Neural progenitor cell (in vitro differentiated cells): ENCODE measurements around the gene TCTN1. TPM values are rescaled to one million over a fixed set of nuclear protein-coding genes. Genes with fewer than 3 reads are reported as not detected.

Source experiments
- DNase-seq: peaks from one replicate; pipeline ENCODE4 v3.0.0-alpha.2; 2016; ENCODE audit warnings: low spot score
- H2AFZ ChIP-seq: fragments of 200-600 bp; sonication (generic); replicated peaks from 2 replicates; pipeline ENCODE4 v1.6.1; 2016; ENCODE audit warnings: antibody characterized with exemption
- H3F3A ChIP-seq: fragments of 200-600 bp; sonication (generic); 2 replicates; pipeline ENCODE4 v1.6.1; 2016; ENCODE audit warnings: antibody characterized with exemption, low read depth
- H3K27ac ChIP-seq: fragments of 200-600 bp; sonication (generic); 2 replicates; pipeline ENCODE4 v1.5.1; 2016; ENCODE audit warnings: mild to moderate bottlenecking
- H3K27me3 ChIP-seq: fragments of 200-600 bp; sonication (generic); 2 replicates; pipeline ENCODE4 v1.6.1; 2016; ENCODE audit warnings: mild to moderate bottlenecking, moderate library complexity
- H3K36me3 ChIP-seq: fragments of 200-600 bp; sonication (generic); 2 replicates; pipeline ENCODE4 v1.5.1; 2016
- H3K4me1 ChIP-seq: fragments of 200-600 bp; sonication (generic); 2 replicates; pipeline ENCODE4 v1.6.1; 2016; ENCODE audit warnings: mixed run types
- H3K4me2 ChIP-seq: fragments of 200-600 bp; sonication (generic); 2 replicates; pipeline ENCODE4 v1.6.1; 2016
- H3K4me3 ChIP-seq: fragments of 200-600 bp; sonication (generic); 2 replicates; pipeline ENCODE4 v1.5.1; 2016
- H3K79me2 ChIP-seq: fragments of 200-600 bp; sonication (generic); 2 replicates; pipeline ENCODE4 v1.6.1; 2016; ENCODE audit warnings: low read depth
- H3K9ac ChIP-seq: fragments of 200-600 bp; sonication (generic); 2 replicates; pipeline ENCODE4 v1.6.1; 2016
- H3K9me3 ChIP-seq: fragments of 200-600 bp; sonication (generic); 2 replicates; pipeline ENCODE4 v1.5.1; 2016; ENCODE audit warnings: low read depth
- H4K20me1 ChIP-seq: fragments of 200-600 bp; sonication (generic); 2 replicates; pipeline ENCODE4 v1.6.1; 2016; ENCODE audit warnings: low read depth
- H3K27ac Mint-ChIP-seq: 3 replicates; pipeline ENCODE4 v1.8.0; 2021; ENCODE audit warnings: mixed read lengths
- H3K27me3 Mint-ChIP-seq: 2 replicates; pipeline ENCODE4 v1.8.0; 2022; ENCODE audit warnings: low read depth, mild to moderate bottlenecking, inconsistent platforms, moderate library complexity, mixed read lengths; ENCODE audit not compliant: insufficient read depth
- H3K36me3 Mint-ChIP-seq: 3 replicates; pipeline ENCODE4 v1.8.0; 2021; ENCODE audit warnings: mixed read lengths
- H3K4me1 Mint-ChIP-seq: 3 replicates; pipeline ENCODE4 v1.8.0; 2021; ENCODE audit warnings: mixed read lengths
- H3K4me3 Mint-ChIP-seq: 3 replicates; pipeline ENCODE4 v1.8.0; 2021; ENCODE audit warnings: mild to moderate bottlenecking, moderate library complexity, mixed read lengths
- H3K9me3 Mint-ChIP-seq: 3 replicates; pipeline ENCODE4 v1.8.0; 2020; ENCODE audit warnings: mixed read lengths
- EZH2 ChIP-seq: fragments of 200-600 bp; sonication (generic); IDR thresholded peaks from 2 replicates; pipeline ENCODE4 v1.6.1; 2017; ENCODE audit warnings: antibody characterized with exemption, mild to moderate bottlenecking, moderate library complexity
- EZH2phosphoT487 ChIP-seq: fragments of 200-600 bp; sonication (generic); IDR thresholded peaks from 2 replicates; pipeline ENCODE4 v1.6.1; 2017; ENCODE audit warnings: antibody characterized with exemption
- total RNA-seq: library from RNA; depleted of rRNA; stranded (reverse); fragments of >200 nt; gene quantifications from 2 replicates; pipeline ENCODE4 v1.2.3, GENCODE V29; 2015; ENCODE audit warnings: low replicate concordance
- TF ChIP-seq, protein P1 (sequence below): fragments of 200-600 bp; sonication (generic); IDR thresholded peaks from 2 replicates; pipeline ENCODE4 v1.5.1; 2017; ENCODE audit warnings: antibody characterized with exemption, mild to moderate bottlenecking

The TCTN1 gene
- total RNA-seq, 1 donor from 2014 or later = 42.7 TPM

DNA sequence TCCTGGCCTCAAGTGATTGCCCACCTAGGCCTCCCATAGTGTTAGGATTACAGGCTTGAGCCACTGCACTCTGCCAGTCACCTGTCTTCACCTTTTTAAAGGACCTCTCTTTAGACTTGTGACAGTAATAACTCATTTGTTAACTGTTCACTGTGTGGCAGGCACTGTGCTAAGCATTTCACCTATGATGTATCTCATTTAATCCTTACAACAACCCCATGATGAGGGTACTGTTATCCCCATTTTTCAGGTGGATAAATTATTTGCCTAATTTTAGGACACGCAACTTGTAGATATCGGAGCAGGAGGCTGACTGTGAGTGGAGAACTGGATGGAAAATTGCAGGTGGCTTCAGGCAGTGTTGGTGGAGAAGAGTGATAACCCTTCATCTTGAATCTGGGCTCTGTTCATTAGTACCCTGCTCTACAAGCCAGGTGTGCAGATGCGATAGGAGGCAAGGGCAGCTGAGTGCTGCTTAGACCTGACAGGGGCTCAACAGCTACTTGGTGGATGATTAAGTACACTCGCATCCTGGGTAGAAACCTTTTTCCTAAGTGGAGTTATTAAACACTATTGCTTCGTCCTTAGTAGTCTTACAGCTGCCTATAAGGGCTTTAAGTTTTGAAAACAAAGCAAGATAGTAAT is 2.7 kb downstream of the TCTN1 start:
- no peak overlapping the region for H2AFZ ChIP-seq
- H3K27me3 ChIP-seq = no peaks in the 10 kb centered on the region
- no peak overlapping the region for H3K27ac ChIP-seq
- peaks cover 8% of the 10 kb centered on the region for H3K4me1 ChIP-seq
- no peaks in the 10 kb centered on the region for H3F3A ChIP-seq
- H3K36me3 ChIP-seq = no peaks in the 10 kb centered on the region
- no peak overlapping the region for H3K9ac ChIP-seq
- Mint-ChIP-seq H3K27ac (no peak overlapping the region), H3K27me3 (peaks cover 3% of the 10 kb centered on the region), H3K9me3 (no peaks in the 10 kb centered on the region), H3K4me1 (peaks cover 11% of the 10 kb centered on the region), H3K36me3 (peaks cover 4% of the 10 kb centered on the region), H3K4me3 (peak overlapping the region; percentile 10)
- no peaks in the 10 kb centered on the region for H3K79me2 ChIP-seq
- H3K4me2 ChIP-seq = no peak overlapping the region
- no peak overlapping the region for H3K4me3 ChIP-seq
- no peak for DNase-seq
- H4K20me1 ChIP-seq = no peaks in the 10 kb centered on the region
- no peaks in the 10 kb centered on the region for H3K9me3 ChIP-seq
- TF ChIP-seq, protein P1, sequence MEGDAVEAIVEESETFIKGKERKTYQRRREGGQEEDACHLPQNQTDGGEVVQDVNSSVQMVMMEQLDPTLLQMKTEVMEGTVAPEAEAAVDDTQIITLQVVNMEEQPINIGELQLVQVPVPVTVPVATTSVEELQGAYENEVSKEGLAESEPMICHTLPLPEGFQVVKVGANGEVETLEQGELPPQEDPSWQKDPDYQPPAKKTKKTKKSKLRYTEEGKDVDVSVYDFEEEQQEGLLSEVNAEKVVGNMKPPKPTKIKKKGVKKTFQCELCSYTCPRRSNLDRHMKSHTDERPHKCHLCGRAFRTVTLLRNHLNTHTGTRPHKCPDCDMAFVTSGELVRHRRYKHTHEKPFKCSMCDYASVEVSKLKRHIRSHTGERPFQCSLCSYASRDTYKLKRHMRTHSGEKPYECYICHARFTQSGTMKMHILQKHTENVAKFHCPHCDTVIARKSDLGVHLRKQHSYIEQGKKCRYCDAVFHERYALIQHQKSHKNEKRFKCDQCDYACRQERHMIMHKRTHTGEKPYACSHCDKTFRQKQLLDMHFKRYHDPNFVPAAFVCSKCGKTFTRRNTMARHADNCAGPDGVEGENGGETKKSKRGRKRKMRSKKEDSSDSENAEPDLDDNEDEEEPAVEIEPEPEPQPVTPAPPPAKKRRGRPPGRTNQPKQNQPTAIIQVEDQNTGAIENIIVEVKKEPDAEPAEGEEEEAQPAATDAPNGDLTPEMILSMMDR = no peak
- TF ChIP-seq EZH2phosphoT487 (no peak), EZH2 (no peak)

DNA sequence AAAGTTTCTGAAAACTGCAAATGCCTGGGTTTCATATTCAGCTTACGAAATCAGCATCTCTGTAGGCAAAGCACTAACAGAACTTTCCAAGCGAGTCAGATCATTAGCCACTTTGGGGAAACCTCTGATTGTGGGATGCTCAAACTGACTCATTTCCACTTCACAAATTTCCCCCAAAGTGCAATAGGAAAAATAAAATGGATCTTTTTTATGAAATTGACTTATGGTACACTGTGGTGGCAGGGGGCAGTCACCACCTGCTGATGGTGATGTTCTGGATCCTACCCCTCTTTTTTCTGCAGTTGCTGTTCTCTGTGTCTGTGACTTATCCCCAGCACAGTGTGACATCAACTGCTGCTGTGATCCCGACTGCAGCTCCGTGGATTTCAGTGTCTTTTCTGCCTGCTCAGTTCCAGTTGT is 5.6 kb downstream of the TCTN1 start:
- Histone ChIP-seq H3K9me3 (no peaks in the 10 kb centered on the region), H3K36me3 (no peaks in the 10 kb centered on the region), H3K9ac (no peak overlapping the region), H3K27ac (no peak overlapping the region), H3K4me3 (no peak overlapping the region), H4K20me1 (no peaks in the 10 kb centered on the region), H3F3A (no peaks in the 10 kb centered on the region), H3K4me2 (no peak overlapping the region), H3K27me3 (no peaks in the 10 kb centered on the region), H3K4me1 (peaks cover 4% of the 10 kb centered on the region), H3K79me2 (no peaks in the 10 kb centered on the region), H2AFZ (no peak overlapping the region)
- Mint-ChIP-seq H3K36me3 (peaks cover 11% of the 10 kb centered on the region), H3K4me1 (peaks cover 8% of the 10 kb centered on the region), H3K4me3 (no peak overlapping the region), H3K27ac (no peak overlapping the region), H3K9me3 (no peaks in the 10 kb centered on the region), H3K27me3 (peaks cover 3% of the 10 kb centered on the region)
- TF ChIP-seq EZH2phosphoT487 = no peak
- TF ChIP-seq, protein P1 = no peak
- no peak for TF ChIP-seq EZH2
- DNase-seq = no peak

DNA sequence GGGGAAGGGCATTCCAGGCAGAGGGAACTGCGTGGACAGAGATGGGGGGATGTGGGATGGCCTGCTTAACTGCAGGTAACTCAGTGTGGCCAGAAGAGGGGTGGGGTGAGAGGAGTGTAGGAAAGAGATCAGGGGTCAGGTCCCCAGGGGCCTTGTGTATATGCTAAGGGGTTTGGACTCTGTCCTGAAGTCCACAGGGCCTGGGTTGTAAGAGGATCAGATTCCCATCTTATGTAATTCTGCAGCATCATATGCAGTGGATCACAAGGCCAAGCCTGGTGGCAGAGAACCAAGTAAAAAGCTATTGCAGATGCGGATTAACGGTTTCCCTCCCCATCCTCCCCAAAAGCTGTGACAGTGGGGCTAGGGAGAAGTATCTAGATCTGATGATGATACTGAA is 8.7 kb downstream of the TCTN1 start:
- no peaks in the 10 kb centered on the region for H3K4me1 ChIP-seq
- H3K4me2 ChIP-seq = no peak overlapping the region
- DNase-seq = no peak
- H3K9me3 Mint-ChIP-seq = no peaks in the 10 kb centered on the region
- no peaks in the 10 kb centered on the region for H3K27me3 ChIP-seq
- peaks cover 3% of the 10 kb centered on the region for H3K27me3 Mint-ChIP-seq
- H3K4me3 Mint-ChIP-seq = no peak overlapping the region
- peaks cover 11% of the 10 kb centered on the region for H3K36me3 Mint-ChIP-seq
- no peak overlapping the region for H3K4me3 ChIP-seq
- H3K36me3 ChIP-seq = no peaks in the 10 kb centered on the region
- no peaks in the 10 kb centered on the region for H3K9me3 ChIP-seq
- no peaks in the 10 kb centered on the region for H4K20me1 ChIP-seq
- no peaks in the 10 kb centered on the region for H3K79me2 ChIP-seq
- TF ChIP-seq EZH2 (no peak), EZH2phosphoT487 (no peak)
- TF ChIP-seq, protein P1 = no peak
- no peaks in the 10 kb centered on the region for H3F3A ChIP-seq
- H3K27ac ChIP-seq = no peak overlapping the region
- H3K9ac ChIP-seq = no peak overlapping the region
- no peaks in the 10 kb centered on the region for H3K4me1 Mint-ChIP-seq
- no peak overlapping the region for H2AFZ ChIP-seq
- no peak overlapping the region for H3K27ac Mint-ChIP-seq
